Endothelial cell of umbilical vein (primary cell): Measurements from ENCODE around the gene MT1HL1.

Experiments used
- CTCF ChIP-seq, 2 donors: IDR thresholded peaks; 1 replicate in 1 of 2; 2 replicates in 1 of 2; pipeline ENCODE4 v1.5.1; 2011; ENCODE audit warnings: low read length in 2 of 2, mild to moderate bottlenecking in 2 of 2, moderate library complexity in 2 of 2, control low read depth in 1 of 2, inconsistent platforms in 1 of 2, low read depth in 1 of 2; ENCODE audit not compliant: insufficient read depth in 1 of 2; ENCODE audit errors: extremely low read depth in 1 of 2
- EZH2 ChIP-seq: IDR thresholded peaks from 2 replicates; pipeline ENCODE4 v1.6.1; 2012; ENCODE audit warnings: borderline replicate concordance, low read depth, mild to moderate bottlenecking, moderate library complexity, low read length, inconsistent platforms; ENCODE audit not compliant: severe bottlenecking
- MAX ChIP-seq: IDR thresholded peaks from 2 replicates; pipeline ENCODE4 v1.6.1; 2011; ENCODE audit not compliant: insufficient read depth, insufficient read length
- POLR2A ChIP-seq: IDR thresholded peaks from 2 replicates; pipeline ENCODE4 v1.6.1; 2012; ENCODE audit warnings: low read depth, mild to moderate bottlenecking, control low read depth, low read length
- POLR2AphosphoS5 ChIP-seq: IDR thresholded peaks from 2 replicates; pipeline ENCODE4 v1.6.1; 2012; ENCODE audit warnings: low read depth, mild to moderate bottlenecking, control low read depth, low read length, moderate library complexity; ENCODE audit not compliant: insufficient read depth

GRCh38 chr1:237042526-237042891 is 38.3 kb upstream of the MT1HL1 start:
- no peak for TF ChIP-seq CTCF (IDR thresholded peaks at IDR 0.05; ENCODE audit: extremely low read depth in 1 of 2, insufficient read depth in 1 of 2, low read depth in 1 of 2, low read length in 2 of 2)
- TF ChIP-seq EZH2: no peak
- no peak for TF ChIP-seq POLR2A
- no peak for TF ChIP-seq MAX
- no peak for TF ChIP-seq POLR2AphosphoS5
